ENCODE results near the gene RMC1.
"Not testable (repeated sequence)": the region's sequence is repeated elsewhere in the genome, so short reads cannot be mapped to it uniquely, and the experiment has no call there.

RMC1 gene

GRCh38 chr18:23503038-23503962, at the start of gene RMC1:
Gene RMC1, plus strand, starts transcription at chr18:23503511. Its CDS starts 108 bp downstream, at chr18:23503619.
- peak; percentile 99 for DNase-seq

DNA sequence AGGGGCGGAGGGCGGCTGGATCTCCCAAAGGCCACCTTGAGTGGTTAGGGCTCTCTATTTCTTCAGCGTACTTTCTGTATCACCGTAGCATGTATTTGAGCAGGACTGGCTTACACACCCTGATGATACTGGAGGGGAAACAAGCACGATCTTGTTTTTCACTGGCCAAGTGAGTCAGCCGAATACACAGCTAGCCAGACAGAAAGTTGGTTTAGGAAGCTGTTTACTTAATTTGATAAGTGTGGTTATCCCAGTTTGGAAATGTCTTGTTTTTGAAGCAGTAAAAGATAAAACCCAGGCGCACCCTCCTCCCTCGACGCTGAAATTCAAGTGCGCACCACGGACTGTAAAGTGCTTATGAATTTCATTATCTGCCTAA, 49.6 kb upstream of the RMC1 start:
- DNase-seq: no peak

DNA sequence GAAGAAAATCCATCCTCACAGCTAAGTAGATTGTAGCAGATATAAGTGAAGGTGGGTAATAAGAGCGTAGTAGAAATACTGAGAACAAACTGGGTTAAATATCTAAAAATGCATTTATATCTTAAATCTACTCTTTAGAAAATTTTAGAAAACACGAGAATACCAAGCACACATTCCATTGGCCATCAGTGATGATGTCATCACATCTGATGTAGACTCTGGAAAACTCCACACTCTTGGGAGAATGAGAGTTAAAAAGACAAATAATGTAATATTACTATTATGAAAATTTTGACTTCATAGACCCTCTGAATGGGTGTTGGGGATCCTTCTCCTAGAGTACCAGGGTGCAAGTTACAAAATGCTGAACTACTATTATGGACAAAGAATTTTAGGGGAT, 46.5 kb upstream of the RMC1 start:
- no peak for DNase-seq

DNA sequence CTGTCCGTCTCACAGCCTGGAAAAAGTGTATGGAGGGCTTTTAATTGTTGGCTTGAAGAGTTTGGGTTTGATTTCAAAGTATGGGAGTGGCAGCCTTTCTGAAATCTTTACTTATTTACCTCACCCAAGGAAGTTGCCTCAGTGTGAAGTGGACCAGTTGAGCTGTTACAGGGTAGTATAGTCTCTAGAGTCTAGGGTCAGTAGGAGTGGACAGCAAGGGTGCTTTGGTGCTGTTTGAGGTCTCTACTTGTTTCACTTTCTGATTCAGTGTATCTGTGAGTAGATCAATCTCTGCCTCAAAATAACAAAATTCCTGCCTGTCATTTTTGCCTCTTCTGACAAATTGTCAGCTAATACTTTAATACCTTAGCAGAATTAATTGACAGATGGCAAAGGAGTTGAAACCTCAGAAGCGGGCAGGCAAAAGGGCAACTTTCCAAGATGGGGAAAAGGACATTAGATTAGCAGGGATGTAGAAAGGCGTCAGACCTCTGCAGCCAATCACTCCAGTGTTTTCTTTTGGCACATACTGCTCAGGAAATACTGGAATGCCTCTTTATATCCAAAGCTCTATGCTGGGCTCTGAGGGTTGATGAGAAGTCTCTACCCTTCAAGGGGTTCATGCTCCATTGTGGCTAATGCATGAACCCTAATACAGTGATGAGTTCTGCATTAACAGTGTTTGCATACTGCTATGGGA, 44.3 kb upstream of the RMC1 start:
- no peak for DNase-seq

DNA sequence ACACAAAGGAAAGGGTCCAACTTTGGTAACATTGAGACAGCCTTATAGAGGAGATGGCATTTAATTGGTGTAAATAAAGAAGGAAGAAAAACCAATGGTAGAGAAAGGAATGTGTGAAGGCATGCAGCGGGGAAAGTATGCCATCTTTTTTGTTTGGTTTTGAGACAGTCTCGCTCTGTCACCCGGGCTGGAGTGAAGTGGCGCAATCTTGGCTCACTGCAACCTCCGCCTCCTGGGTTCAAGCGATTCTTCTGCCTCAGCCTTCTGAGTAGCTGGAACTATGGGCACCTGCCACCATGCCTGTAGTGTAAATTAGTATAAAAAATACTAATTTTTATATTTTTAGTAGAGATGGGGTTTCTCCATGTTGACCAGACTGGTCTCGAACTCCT, 43.8 kb upstream of the RMC1 start:
- DNase-seq: no peak

GRCh38 chr18:23460285-23461273, 42.7 kb upstream of the RMC1 start:
- no peak for DNase-seq

DNA sequence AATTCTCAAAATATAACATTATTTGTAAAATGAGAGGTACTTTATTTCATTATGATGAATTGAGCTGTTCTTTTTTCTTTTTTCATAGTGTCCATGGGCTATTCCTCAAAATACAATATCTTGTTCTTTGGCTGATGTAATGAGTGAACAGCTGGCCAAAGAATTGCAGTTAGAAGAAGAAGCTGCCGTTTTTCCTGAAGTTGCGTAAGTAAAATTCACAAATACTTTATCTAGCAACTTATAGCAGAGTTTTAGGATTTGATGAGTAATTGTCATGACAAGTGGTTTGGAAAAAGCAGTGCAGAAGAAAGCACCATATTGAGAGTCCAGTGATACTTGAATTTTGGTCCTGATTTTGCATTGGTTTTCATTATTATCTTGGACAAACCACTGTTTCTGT, 40.4 kb upstream of the RMC1 start:
- DNase-seq: no peak

DNA sequence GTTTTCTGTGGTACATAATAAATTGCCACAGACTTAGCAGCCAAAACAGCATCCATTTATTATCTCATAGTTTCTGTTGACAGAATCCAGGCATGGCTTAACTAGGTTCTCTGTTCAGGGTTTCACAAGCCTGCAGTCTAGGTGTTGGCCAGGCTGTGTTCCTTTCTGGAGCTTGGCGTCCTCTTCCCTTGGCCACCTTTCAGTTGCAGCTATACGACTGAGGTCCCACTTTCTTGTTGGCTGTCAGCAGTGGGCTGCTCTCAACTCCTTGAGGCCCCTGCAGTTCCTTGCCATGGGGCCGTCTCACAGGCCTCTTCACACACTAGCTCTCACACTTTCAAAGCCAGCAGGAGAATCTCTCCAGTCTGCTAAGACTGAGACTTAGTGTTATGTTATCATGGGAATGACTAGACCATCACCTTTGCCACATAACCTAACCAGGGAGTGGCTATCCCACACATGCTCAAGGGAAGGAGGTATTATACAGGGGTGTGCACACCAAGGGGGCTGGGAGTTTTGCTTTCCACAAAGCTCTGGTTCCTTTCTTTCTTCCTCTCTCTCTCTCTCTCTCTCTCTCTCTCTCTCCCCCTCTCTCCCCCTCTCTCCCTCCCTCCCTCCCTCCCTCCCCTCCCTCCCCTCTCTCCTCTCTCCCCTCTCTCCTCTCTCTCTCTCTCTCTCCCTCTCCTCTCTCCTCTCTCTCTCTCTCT, 34.4 kb upstream of the RMC1 start:
- no peak for DNase-seq

- no peak for DNase-seq
Measured at GRCh38 chr18:23470620-23471387, 32.5 kb upstream of the RMC1 start.

- no peak for DNase-seq
Measured at GRCh38 chr18:23471486-23471885, 31.8 kb upstream of the RMC1 start.

DNA sequence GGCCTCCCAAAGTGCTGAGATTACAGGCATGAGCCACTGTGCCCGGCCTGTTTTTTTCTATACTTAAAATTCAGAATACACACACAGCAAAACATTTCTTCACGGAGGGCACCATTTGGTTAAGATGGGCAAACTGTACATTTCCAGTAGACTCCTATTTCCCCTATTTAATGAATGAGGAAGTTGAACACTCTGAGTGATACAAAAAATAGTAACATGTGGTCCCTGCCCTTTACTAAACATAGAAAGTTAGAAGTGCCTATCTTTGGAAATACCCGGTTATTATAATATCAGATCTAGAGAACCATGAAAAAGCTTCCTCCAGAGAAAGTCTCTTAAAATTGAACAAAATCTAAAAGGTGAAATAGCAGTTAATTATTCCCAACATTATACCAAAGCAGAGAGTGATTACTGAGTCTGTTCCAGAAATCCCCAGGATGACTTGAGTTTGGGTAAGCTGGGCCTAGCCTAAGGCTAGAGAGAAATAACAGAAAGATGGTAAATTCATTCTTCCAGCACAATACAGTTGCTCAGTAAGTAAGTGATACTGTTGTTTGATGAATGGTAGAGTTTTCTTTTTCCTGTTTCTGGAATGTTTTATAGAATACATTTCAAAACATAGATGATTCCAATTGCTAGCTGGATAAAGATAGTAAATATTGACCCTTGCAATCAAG, 23.3 kb upstream of the RMC1 start:
- DNase-seq: no peak

DNA sequence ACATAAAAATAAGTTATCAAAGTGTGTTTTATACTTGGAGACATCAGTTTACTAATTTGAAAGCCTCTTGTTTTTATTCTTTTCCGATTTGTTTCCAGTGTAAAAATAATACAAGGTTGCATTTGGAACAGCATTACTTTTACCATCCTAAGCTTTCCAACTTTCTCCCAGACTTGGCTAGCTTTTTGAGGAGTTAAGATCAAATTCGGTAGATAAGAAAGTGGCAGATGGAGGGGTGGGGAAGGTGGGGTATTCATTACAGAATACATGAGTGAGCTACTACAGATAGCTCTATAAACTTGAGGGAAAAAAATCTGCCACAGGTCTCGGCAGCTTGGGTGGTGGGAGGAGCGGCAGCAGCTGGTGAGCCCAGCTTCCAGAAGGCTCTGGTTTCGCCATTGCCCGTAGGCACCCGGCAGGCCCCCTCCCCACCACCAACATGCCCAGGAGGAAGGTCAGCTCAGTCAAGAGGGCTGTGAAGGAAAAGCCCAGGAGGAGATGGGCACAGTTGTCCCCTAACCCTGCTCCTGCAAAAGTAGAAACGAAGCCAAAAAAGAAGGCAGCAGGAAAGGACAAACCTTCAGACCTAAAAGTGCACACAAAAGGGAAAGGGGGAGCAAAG, 18.6 kb upstream of the RMC1 start:
- no peak for DNase-seq

DNA sequence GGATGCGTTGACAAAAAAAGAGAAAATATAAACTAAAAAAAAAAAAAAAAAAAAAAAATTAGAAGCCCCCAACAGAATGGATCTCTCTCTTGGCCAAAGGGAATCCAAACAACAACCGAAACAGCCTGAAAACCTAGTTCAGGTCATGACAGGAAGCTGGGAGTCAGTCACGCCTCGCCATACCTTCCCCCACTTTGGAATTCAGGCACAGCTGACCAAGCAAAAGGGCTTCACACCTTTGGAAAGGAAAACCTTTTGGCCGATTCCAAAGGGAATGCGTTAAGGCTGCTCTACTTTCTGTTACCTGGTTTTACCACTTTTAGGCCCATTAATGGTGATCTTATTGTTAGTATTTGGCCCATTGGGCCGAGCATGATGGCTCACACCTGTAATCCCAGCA, 17.9 kb upstream of the RMC1 start:
- no peak for DNase-seq

GRCh38 chr18:23487738-23488570, 15.4 kb upstream of the RMC1 start:
- DNase-seq: peak; percentile 26

DNA sequence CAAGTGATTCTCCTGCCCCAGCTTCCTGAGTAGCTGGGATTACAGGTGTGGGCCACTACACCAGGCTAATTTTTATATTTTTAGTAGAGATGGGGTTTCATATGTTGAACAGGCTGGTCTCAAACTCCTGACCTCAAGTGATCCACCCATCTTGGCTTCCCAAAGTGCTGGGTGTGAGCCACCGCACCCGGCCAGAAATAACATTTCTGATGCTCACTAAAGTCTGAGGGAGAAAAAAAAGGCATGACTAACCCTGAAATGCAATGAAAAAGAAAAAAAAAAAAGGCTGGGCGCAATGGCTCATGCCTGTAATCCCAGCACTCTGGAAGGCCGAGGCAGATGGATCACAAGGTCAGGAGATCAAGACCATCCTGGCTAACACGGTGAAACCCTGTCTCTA, 13.7 kb upstream of the RMC1 start:
- not testable (repeated sequence) for DNase-seq

DNA sequence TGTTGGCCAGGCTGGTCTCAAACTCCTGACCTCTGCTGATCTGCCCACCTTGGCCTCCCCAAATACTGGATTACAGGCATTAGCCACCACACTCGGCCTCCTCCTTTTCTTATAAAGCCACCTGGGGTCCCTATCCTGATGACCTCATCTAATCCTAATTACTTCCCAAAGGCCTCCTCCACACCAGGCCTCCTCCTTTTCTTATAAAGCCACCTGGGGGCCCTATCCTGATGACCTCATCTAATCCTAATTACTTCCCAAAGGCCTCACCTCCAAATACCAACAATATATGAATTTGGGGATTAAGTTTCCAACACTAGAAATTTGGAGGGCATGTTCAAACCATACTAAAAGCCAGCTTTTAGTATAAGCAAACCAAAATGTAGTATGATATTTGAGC, 9.7 kb upstream of the RMC1 start:
- no peak for DNase-seq

DNA sequence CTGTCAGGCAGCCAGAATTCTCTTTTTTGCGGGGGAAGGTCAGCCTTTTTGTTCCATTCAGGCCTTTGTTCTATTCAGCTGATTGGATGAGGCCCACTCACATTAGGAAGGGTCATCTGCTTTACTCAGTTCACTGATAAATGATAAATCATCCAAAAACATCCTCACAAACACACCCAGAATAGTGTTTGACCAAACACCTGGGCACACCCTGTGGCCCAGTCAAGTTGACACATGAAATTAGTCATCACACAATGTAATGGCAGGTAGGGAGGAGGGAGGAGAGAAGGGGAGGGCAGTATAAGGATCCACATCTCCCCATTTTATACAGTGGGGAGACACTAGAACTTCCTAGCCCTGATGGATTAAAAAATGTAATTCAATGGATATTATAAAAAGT, 8.3 kb upstream of the RMC1 start:
- DNase-seq: no peak

DNA sequence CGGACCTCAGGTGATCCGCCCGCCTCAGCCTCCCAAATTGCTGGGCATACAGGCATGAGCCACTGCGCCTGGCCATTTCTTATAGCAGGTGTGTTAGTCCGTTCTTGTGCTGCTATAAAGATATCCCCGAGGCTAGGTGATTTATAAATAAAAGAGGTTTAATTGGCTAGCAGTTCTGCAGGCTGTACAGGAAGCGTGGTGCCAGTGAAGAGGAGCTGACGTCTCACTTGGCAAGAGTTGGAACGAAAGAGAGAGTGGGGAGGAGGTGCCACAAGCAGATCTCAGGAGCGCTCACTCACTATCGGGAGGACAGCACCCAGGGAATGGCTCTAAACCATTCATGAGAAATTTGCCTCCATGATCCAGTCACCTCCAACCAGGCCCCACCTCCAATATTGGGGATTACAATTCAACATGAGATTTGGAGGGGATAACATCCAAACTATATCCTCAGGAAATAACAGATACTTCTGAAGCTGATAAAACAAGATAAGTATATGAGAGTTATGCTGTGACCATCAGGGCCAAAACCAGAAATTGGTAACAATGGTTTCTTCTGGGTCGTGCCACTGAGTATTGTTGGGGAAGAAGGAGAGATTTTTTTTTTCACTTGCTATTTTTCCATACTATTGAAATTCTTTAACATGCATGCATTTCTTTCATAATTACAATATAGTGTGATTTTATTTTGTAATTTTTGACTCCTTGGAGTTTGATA, 7.4 kb upstream of the RMC1 start:
- no peak for DNase-seq

DNA sequence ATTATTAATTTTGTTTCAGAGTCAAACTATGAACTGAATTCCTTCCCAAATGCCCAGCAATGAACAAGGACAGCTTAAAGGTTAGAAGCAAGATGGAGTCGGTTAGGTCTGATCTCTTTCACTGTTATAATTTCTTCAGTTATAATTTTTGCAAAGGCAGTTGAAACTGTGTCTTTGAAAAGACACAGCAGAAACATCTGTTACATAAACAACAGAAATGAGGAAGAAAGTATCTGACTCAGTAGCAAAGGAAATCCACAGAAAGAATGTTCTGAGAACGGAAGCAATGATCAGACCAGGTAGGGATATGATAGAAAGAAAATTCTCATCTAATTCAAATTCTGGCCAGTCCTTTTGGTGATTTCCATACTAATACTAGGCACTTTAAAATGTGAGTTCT, 5.2 kb upstream of the RMC1 start:
- DNase-seq: no peak

Measured in activated naive CD4-positive, alpha-beta T cell treated with Interleukin-2 at 50 U/mL for 16 hours (primary cell).